22Rv1 (cell line): ENCODE measurements around the gene SLC4A11.
A peak's percentile ranks its signal among the peaks of the same experiment; 100 is the strongest.
"Not testable (repeated sequence)": the region's sequence is repeated elsewhere in the genome, so short reads cannot be mapped to it uniquely, and the experiment has no call there.

Experiments
- H3K27ac ChIP-seq: fragments of 450-650 bp; 2 replicates; pipeline ENCODE4 v1.5.1; 2017
- CTCF ChIP-seq: fragments of 450-650 bp; IDR thresholded peaks from 2 replicates; pipeline ENCODE4 v1.5.1; 2017; ENCODE audit warnings: mild to moderate bottlenecking
- ZFX ChIP-seq: fragments of 450-650 bp; IDR thresholded peaks from 2 replicates; pipeline ENCODE4 v1.6.1; 2017; ENCODE audit warnings: antibody characterized with exemption, borderline replicate concordance

The SLC4A11 gene

GRCh38 chr20:3222635-3223600, 16.1 kb downstream of the SLC4A11 start:
- H3K27ac ChIP-seq, result no peak overlapping the region

GRCh38 chr20:3221398-3222226, 17.4 kb downstream of the SLC4A11 start:
- H3K27ac ChIP-seq, result no peak overlapping the region
- TF ChIP-seq CTCF (no peak), ZFX (no peak)

More at GRCh38 chr20:3222635-3223600, 16.1 kb downstream of the SLC4A11 start:
- no peak for TF ChIP-seq CTCF

- H3K27ac ChIP-seq, result no peak overlapping the region
- TF ChIP-seq ZFX (no peak), CTCF (peak; percentile 95)
Observed at GRCh38 chr20:3218307-3218988, 20.5 kb downstream of the SLC4A11 start.

- H3K27ac ChIP-seq, result not testable (repeated sequence)
Observed at GRCh38 chr20:3215359-3215917, 23.6 kb downstream of the SLC4A11 start.

GRCh38 chr20:3213226-3213625, 25.8 kb downstream of the SLC4A11 start:
- H3K27ac ChIP-seq, result no peak overlapping the region
- TF ChIP-seq CTCF (no peak), ZFX (no peak)

- no peak for TF ChIP-seq CTCF
- no peak for TF ChIP-seq ZFX
- H3K27ac ChIP-seq, result peak overlapping the region; percentile 78
Observed at GRCh38 chr20:3210346-3210745, 28.6 kb downstream of the SLC4A11 start.

GRCh38 chr20:3209946-3210317, 29.1 kb downstream of the SLC4A11 start:
- TF ChIP-seq ZFX, result no peak
- TF ChIP-seq CTCF, result no peak

More at GRCh38 chr20:3209946-3210317, 29.1 kb downstream of the SLC4A11 start:
- peak overlapping the region; percentile 78 for H3K27ac ChIP-seq
